ENCODE measurements around the gene HIPK2.
"Not testable (repeated sequence)": the region's sequence is repeated elsewhere in the genome, so short reads cannot be mapped to it uniquely, and the experiment has no call there.

Gene HIPK2

GRCh38 chr7:139617074-139617473, 160.7 kb downstream of the HIPK2 start (continued):
- TF ChIP-seq ZNF565 (CRISPR knock-in tag; conservative IDR thresholded peaks at IDR 0.05; ENCODE audit: low read depth) (no peak), CSDC2 (CRISPR knock-in tag; IDR thresholded peaks at IDR 0.05) (no peak), SNAI2 (CRISPR knock-in tag; IDR thresholded peaks at IDR 0.05) (no peak)

GRCh38 chr7:139614886-139615285, 162.9 kb downstream of the HIPK2 start:
- no peak for TF ChIP-seq RARB (CRISPR knock-in tag; IDR thresholded peaks at IDR 0.05)
- no peak for TF ChIP-seq PPARA (CRISPR knock-in tag; IDR thresholded peaks at IDR 0.05; ENCODE audit: borderline replicate concordance)
- no peak for TF ChIP-seq TSHZ2 (CRISPR knock-in tag; IDR thresholded peaks at IDR 0.05)
- no peak for TF ChIP-seq ZNF565 (CRISPR knock-in tag; conservative IDR thresholded peaks at IDR 0.05; ENCODE audit: low read depth)
- no peak for TF ChIP-seq PATZ1 (CRISPR knock-in tag; IDR thresholded peaks at IDR 0.05; ENCODE audit: borderline replicate concordance)
- no peak for TF ChIP-seq ZNF8 (CRISPR knock-in tag; IDR thresholded peaks at IDR 0.05)
- TF ChIP-seq ESRRG (CRISPR knock-in tag; IDR thresholded peaks at IDR 0.05): no peak
- TF ChIP-seq TCF4 (CRISPR knock-in tag; IDR thresholded peaks at IDR 0.05; ENCODE audit: borderline replicate concordance): no peak
- TF ChIP-seq ISL1 (CRISPR knock-in tag; IDR thresholded peaks at IDR 0.05): no peak
- ATAC-seq: no peak

- TF ChIP-seq SNAI2 (CRISPR knock-in tag; IDR thresholded peaks at IDR 0.05) (no peak), ESRRG (CRISPR knock-in tag; IDR thresholded peaks at IDR 0.05) (no peak), CSDC2 (CRISPR knock-in tag; IDR thresholded peaks at IDR 0.05) (no peak), TOX (CRISPR knock-in tag; IDR thresholded peaks at IDR 0.05; ENCODE audit: borderline replicate concordance) (no peak), RARB (CRISPR knock-in tag; IDR thresholded peaks at IDR 0.05) (no peak), TCF4 (CRISPR knock-in tag; IDR thresholded peaks at IDR 0.05; ENCODE audit: borderline replicate concordance) (no peak), GLIS3 (CRISPR knock-in tag; IDR thresholded peaks at IDR 0.05) (no peak), PPARA (CRISPR knock-in tag; IDR thresholded peaks at IDR 0.05; ENCODE audit: borderline replicate concordance) (no peak), BACH2 (CRISPR knock-in tag; IDR thresholded peaks at IDR 0.05; ENCODE audit: borderline replicate concordance) (no peak), ZNF70 (CRISPR knock-in tag; IDR thresholded peaks at IDR 0.05) (no peak), ZFP30 (CRISPR knock-in tag; IDR thresholded peaks at IDR 0.05) (no peak), ZC3H10 (CRISPR knock-in tag; IDR thresholded peaks at IDR 0.05) (no peak)
- TF ChIP-seq, protein P1, sequence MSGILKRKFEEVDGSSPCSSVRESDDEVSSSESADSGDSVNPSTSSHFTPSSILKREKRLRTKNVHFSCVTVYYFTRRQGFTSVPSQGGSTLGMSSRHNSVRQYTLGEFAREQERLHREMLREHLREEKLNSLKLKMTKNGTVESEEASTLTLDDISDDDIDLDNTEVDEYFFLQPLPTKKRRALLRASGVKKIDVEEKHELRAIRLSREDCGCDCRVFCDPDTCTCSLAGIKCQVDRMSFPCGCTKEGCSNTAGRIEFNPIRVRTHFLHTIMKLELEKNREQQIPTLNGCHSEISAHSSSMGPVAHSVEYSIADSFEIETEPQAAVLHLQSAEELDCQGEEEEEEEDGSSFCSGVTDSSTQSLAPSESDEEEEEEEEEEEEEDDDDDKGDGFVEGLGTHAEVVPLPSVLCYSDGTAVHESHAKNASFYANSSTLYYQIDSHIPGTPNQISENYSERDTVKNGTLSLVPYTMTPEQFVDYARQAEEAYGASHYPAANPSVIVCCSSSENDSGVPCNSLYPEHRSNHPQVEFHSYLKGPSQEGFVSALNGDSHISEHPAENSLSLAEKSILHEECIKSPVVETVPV (CRISPR knock-in tag; IDR thresholded peaks at IDR 0.05): no peak
- TF ChIP-seq, protein P2, sequence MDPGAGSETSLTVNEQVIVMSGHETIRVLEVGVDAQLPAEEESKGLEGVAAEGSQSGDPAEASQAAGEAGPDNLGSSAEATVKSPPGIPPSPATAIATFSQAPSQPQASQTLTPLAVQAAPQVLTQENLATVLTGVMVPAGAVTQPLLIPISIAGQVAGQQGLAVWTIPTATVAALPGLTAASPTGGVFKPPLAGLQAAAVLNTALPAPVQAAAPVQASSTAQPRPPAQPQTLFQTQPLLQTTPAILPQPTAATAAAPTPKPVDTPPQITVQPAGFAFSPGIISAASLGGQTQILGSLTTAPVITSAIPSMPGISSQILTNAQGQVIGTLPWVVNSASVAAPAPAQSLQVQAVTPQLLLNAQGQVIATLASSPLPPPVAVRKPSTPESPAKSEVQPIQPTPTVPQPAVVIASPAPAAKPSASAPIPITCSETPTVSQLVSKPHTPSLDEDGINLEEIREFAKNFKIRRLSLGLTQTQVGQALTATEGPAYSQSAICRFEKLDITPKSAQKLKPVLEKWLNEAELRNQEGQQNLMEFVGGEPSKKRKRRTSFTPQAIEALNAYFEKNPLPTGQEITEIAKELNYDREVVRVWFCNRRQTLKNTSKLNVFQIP (CRISPR knock-in tag; IDR thresholded peaks at IDR 0.05; ENCODE audit: borderline replicate concordance, low read depth): no peak
These were observed 163.8 kb downstream of the HIPK2 start for GRCh38 chr7:139613971-139614411.

GRCh38 chr7:139611556-139611955, 166.2 kb downstream of the HIPK2 start:
- not testable (repeated sequence) for ATAC-seq

More at GRCh38 chr7:139613971-139614411, 163.8 kb downstream of the HIPK2 start:
- ATAC-seq: no peak

DNA sequence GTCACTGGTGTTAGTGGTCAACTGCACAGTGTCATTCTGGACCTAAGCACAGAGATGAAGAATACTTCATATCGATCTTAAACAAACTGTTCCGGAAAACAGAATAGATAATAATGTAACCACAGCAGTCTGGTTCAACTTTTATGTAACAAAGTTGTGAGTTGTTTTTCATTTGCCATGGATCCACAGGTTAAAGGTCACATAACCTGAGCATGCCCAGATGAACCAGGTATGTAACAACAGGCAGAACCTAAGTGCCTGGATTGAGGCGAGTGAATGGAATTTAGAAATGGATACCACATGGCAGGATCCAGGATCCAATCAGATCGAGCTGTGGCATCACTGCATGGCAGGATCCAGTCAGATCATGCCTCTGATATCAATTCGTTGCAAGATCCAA, 167.2 kb downstream of the HIPK2 start:
- no peak for TF ChIP-seq BACH2 (CRISPR knock-in tag; IDR thresholded peaks at IDR 0.05; ENCODE audit: borderline replicate concordance)
- no peak for TF ChIP-seq ISL1 (CRISPR knock-in tag; IDR thresholded peaks at IDR 0.05)
- ATAC-seq: no peak
